Mesenteric fat pad (tissue), 1 donor: ENCODE measurements around the gene SLC2A5. TPM values are rescaled to one million over a fixed set of nuclear protein-coding genes. Genes with fewer than 3 reads are reported as not detected.
"Not testable (repeated sequence)": the region's sequence is repeated elsewhere in the genome, so short reads cannot be mapped to it uniquely, and the experiment has no call there.

Experiments
- DNase-seq: peaks from one replicate; pipeline ENCODE4 v3.0.0-alpha.2; 2020; ENCODE audit warnings: low spot score
- total RNA-seq: library from RNA; stranded (reverse); fragmentation: NEBNext Ultra II Directional; extraction: Animal tissue kit (Norgen Biotek cat#: 25700); gene quantifications from one replicate; pipeline ENCODE4 v1.2.1, GENCODE V29; 2021
- donor health status: DM: yes; HTN: yes; CAD: no.

The SLC2A5 gene
- total RNA-seq, 1 donor from 2014 or later: 12.9 TPM

- no peak for DNase-seq
These were observed 30.3 kb downstream of the SLC2A5 start for GRCh38 chr1:9038881-9039760.

- DNase-seq: no peak
These were observed 31.1 kb downstream of the SLC2A5 start for GRCh38 chr1:9038338-9038650.

DNA sequence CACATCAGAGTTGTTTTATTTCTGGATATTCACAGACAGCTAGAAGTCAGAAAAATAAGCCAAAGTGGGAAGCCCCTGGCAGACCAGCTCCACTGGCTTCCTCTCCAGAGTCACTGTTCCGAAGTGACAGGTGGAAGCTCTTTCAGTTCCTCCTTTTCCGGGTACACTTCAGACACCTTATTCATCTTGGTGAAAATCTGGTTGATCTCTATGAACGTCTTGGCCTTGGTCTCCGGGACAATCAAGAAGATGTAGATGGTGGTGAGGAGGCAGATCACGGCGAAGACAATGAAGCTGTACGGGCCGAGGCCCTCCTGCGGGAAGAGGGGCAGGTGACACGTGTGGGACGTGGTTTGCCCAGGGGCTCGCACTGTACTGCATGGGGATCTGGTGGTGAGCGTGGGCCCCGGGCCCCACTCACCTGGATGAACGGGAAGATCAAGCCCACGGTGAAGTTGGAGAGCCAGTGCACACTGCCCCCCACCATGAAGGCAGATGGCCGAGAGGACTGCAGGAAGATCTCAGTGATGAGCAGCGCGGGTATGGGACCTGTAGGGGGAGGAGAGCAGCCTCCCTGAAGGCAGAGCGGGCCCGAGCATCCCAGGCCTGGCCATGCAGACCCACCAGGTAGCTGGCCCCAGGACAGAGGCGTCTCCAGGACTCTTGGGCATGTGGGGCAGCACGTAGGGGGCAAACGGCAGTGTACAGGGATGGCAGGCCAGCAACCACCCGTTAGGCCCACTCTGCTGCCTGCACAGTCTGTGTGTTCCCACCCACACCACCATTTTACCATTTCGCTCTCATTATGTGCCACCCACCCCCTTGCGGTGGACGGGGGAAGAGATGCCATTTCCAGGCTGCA, 31.7 kb downstream of the SLC2A5 start:
- no peak for DNase-seq

- DNase-seq: no peak
These were observed 34.2 kb downstream of the SLC2A5 start for GRCh38 chr1:9035226-9035625.

- DNase-seq: no peak
These were observed 36.1 kb downstream of the SLC2A5 start for GRCh38 chr1:9033363-9033762.

- no peak for DNase-seq
These were observed 37.8 kb downstream of the SLC2A5 start for GRCh38 chr1:9031484-9032259.

DNA sequence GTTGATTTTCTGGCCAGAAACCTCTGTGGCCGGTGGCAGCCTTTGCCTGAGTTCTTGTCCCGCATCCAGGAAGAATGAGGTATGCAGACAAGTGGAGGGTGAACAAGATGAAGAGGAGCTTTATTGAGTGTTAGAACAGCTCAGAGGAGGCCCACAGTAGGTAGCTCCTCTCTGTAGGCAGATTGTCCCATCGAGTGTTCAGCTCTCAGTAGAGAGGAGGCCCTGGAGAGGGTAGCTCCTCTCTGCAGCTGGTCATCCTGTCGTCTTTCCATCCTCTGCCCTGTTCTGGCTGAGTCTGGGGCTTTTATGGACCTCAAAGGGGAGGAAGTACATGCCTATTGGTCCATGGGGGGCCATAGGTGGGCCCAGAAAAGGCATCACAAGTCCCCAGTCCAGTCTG, 38.4 kb downstream of the SLC2A5 start:
- DNase-seq: not testable (repeated sequence)

DNA sequence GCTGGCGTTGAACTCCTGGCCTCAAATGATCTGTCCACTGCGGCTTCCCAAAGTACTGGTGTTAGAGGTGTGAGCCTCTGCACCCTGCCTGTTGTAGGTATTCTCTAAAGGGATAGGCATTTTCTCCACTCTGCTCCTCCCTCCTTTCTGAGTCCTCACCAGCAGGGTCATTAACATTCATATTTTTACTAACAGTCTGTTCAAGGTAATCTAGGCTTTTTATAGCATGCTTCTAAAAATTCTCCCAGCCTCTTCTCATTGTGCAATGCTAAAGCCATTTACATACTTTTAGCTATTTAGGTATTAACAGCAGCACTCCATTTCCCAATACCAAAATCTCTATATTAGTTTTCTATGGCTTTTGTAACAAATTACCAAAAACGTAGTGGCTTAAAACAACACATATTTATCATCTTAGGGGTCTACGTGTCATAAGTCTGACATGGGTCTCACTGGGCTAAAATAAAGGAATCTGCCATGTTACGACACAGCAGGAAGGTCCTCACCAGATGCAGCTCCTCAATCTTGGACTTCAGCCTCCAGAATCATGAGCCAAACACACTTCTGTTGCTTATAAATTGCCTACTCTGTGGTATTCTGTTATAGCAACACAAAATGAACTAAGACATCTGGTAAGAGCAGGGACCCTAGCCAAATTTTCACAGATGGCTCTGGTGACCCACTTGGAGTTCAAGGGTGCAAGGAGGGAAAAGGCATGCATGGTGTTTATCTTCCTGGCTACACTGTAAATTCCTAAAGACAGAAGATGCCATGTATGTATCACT, 40.3 kb downstream of the SLC2A5 start:
- no peak for DNase-seq

DNA sequence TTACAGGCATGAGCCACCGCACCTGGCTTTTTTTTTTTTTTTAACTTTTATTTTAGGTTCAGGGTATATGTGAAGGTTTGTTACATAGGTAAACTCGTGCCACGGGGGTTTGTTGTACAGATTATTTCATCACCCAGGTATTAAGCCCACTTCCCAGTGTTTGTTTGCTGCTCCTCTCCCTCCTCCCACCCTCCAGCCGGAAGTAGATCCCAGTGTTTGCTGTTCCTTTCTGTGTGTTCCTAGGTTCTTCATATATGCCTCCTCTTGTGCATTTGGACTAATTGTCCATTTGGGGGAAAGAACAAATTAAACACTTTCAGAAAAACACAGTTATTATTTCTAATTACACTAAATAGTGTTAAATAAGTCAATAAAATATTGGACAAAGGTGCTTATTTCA, 42.1 kb downstream of the SLC2A5 start:
- DNase-seq: no peak

GRCh38 chr1:9025449-9025848, 44.0 kb downstream of the SLC2A5 start:
- DNase-seq: no peak

GRCh38 chr1:9024837-9025236, 44.6 kb downstream of the SLC2A5 start:
- DNase-seq: no peak

- DNase-seq: no peak
These were observed 46.7 kb downstream of the SLC2A5 start for GRCh38 chr1:9022773-9023172.

DNA sequence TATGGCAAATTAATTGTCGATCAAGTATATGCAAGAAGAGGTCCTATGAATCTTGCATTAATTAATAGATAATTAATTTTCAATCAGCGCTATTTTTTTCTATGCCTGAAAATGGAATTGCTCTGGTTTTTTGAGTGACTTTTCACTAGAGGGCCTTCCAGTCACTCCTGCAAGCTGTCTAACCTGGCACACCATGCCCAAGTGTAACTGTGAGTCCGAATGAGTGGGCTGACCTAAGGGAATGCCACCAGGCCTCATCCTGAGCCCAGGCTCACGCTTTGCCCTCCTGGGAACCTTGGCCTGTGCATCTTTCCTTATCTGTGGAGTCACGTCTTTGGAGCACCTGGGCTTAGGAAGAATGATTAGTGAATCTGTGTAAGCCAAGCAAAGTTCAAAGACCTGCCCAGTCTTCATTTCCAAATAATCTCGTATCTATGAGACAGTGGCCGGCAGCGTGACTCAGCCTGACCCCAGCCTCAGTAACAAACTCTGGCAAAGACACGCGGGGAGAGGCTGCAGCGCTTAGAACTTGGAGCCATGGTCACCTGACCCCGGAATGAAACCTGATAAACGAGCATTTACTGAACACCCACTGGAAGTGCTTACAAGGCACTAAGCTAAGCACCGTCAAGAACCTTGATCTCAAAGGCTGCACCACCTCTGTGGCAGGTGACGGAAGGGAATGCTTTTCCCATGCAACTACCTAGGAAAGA, 47.3 kb downstream of the SLC2A5 start:
- DNase-seq: not testable (repeated sequence)

DNA sequence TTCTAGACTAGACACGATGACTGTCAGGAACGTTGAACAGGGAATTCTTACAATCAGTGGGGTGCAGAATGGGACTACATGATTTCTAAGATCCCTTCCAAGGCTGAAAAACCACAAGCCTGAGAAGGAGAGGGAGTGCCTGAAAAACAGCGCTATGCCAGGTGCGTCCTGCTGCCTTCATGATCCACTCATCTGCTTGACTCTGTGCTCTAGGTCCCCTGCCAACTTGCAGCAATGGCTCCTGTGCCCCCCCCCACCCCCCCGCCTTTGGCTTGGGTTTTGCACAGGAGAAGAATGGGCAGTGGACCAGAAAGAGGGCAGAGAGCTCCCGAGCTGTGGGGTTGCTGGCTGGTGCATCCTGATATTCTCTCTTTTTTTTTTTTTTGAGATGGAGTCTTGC, 49.1 kb downstream of the SLC2A5 start:
- no peak for DNase-seq

DNA sequence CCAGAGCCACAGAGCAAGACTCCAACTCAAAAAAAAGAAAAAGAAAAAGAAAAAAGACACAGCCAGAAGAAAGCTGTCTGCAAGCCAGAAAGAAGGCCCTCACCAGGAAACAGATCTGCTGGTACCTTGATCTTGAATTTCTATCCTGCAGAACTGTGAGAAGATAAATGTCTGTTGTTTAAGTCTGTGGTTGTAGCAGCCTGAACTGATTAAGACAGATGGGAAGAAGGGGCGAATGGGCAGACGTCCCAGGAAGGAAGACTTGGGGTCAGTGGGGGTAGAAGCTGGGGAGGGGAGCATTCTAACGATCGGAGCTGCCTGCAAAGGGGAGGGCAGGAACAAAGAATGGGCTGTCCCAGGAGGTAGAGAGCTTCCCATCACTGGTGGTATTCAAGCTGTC, 49.5 kb downstream of the SLC2A5 start:
- DNase-seq: no peak

DNA sequence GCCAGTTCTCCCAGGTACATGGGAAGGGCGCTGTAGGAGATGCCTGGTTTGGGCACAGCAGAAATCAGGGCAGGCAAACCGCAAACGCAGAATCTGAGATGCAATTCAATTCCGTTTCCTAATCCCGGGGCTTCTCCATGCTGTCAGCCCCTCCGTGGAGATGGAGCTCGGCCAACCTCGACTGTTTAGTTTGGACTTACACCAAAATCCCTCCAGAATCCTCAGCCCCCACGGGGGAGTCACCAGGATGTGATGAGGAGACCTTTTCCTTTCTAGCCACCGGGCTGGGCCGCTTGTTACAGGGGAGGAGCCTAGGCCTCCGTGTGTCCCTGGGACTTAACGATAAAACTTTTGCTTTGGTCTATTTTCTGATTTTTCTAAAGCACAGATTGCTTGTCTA, 51.1 kb downstream of the SLC2A5 start:
- DNase-seq: no peak

DNA sequence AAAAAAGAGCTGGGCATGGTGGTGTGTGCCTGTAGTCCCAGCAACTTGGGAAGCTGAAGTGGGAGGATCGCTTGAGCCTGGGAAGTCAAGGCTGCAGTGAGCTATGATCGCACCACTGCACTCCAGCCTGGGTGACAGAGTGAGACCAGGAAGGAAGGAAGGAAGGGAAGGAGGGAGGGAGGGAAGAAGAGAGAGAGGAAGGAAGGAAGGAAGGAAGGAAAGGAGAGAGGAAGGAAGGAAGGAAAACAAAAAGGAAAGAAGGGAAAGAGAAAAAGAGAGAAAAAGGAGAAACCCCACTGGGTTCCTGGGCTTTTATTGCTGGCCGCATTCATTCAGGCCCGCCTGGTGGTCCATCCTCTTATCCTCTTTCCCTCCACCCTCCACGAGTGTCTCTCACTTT, 53.0 kb downstream of the SLC2A5 start:
- DNase-seq: no peak

- no peak for DNase-seq
These were observed 54.7 kb downstream of the SLC2A5 start for GRCh38 chr1:9014475-9015375.

- DNase-seq: no peak
These were observed 55.6 kb downstream of the SLC2A5 start for GRCh38 chr1:9013819-9014218.
